Testis (tissue), 3 donors: ENCODE data around the gene CDH22. TPM values are rescaled to one million over a fixed set of nuclear protein-coding genes. Genes with fewer than 3 reads are reported as not detected.

Experiments used
- DNase-seq: peaks from one replicate; pipeline ENCODE4 v3.0.0-alpha.2; 2019
- H3K27ac ChIP-seq, 2 donors: fragments of 200-600 bp; sonication (generic); one replicate each; pipeline ENCODE4 v1.5.1; 2019
- H3K27me3 ChIP-seq: fragments of 200-600 bp; sonication (generic); one replicate; pipeline ENCODE4 v1.5.1; 2019
- H3K36me3 ChIP-seq: fragments of 200-600 bp; sonication (generic); one replicate; pipeline ENCODE4 v1.5.1; 2017; ENCODE audit warnings: low read depth; ENCODE audit errors: missing control alignments
- H3K4me1 ChIP-seq: fragments of 200-600 bp; sonication (generic); one replicate; pipeline ENCODE4 v1.5.1; 2019
- H3K4me3 ChIP-seq, 2 donors: fragments of 200-600 bp; sonication (generic); one replicate each; pipeline ENCODE4 v1.5.1; 2017 to 2019
- H3K9me3 ChIP-seq: fragments of 200-600 bp; sonication (generic); one replicate; pipeline ENCODE4 v1.5.1; 2017
- CTCF ChIP-seq, 3 experiments: fragments of 450-650 bp in 2 of 3; fragments of 200-600 bp in 1 of 3; sonication (generic) in 1 of 3; IDR thresholded peaks; one replicate each; pipeline ENCODE4 v1.5.1; 2016 to 2019; ENCODE audit warnings: antibody characterized with exemption in 3 of 3, mild to moderate bottlenecking in 2 of 3, moderate library complexity in 1 of 3
- POLR2A ChIP-seq: fragments of 450-650 bp; IDR thresholded peaks from one replicate; pipeline ENCODE4 v1.6.1; 2017; ENCODE audit warnings: antibody characterized with exemption, mild to moderate bottlenecking, moderate library complexity
- WGBS, 2 donors: methylation state at CpG; one replicate each; pipeline ENCODE4 v1.1.5; 2018; 5-methylcytosine and 5-hydroxymethylcytosine counted together
- intact Hi-C: fragments of 100-400 bp; cut with DNase I; formaldehyde crosslinking; loops from one replicate; pipeline ENCODE4 v1.15.1; 2023; ENCODE audit warnings: low total_unique reads
- polyA plus RNA-seq: library from polyadenylated mRNA; stranded (reverse); fragments of 350-450 nt; fragmentation: Illumina TruSeq; extraction: RNeasy Lipid Tissue Mini Kit (QIAGEN cat#74804); gene quantifications from one replicate; pipeline ENCODE4 v1.2.3, GENCODE V29; 2014; ENCODE audit warnings: low read depth, low replicate concordance; ENCODE audit not compliant: insufficient read depth
- total RNA-seq, 2 donors: library from RNA; depleted of rRNA; stranded (reverse); fragments of >200 nt; gene quantifications; one replicate each; pipeline ENCODE4 v1.2.3, GENCODE V29; 2016

CDH22 gene
- total and polyA plus RNA-seq, 3 donors from 2014 or later = 1.8 to 2.6 (median 2.6) TPM

GRCh38 chr20:46349035-46349741 is 40.9 kb upstream of the CDH22 start:
- H3K27ac ChIP-seq = peak overlapping the region; percentile 49 to 76
- TF ChIP-seq POLR2A (no peak), CTCF (IDR thresholded peaks at IDR 0.05) (peak; percentile 66 to 79 (median 70))
- WGBS, 2 donors = 36 to 38% methylated on average over 9 to 12 of the region's 12 CpGs
- DNase-seq = peak; percentile 75
- intact Hi-C loops = loop anchor here (10.0 kb wide), 1 partner anchor 214 kb away; no protein-coding TSS in a partner anchor
- H3K4me1 ChIP-seq = peaks cover 26% of the 10 kb centered on the region
- no peak overlapping the region for H3K4me3 ChIP-seq
- no peaks in the 10 kb centered on the region for H3K36me3 ChIP-seq
- H3K27me3 ChIP-seq = no peaks in the 10 kb centered on the region
- H3K9me3 ChIP-seq = no peaks in the 10 kb centered on the region

GRCh38 chr20:46347841-46348803 is 39.8 kb upstream of the CDH22 start:
- no peaks in the 10 kb centered on the region for H3K27me3 ChIP-seq
- DNase-seq = peak; percentile 77
- intact Hi-C loops = loop anchor here (10.0 kb wide), 1 partner anchor 213 kb away; no protein-coding TSS in a partner anchor
- H3K27ac ChIP-seq = peak overlapping the region; percentile 49 to 76
- no peak overlapping the region for H3K4me3 ChIP-seq
- 49 to 52% methylated on average over 15 to 24 of the region's 25 CpGs for WGBS, 2 donors
- no peaks in the 10 kb centered on the region for H3K36me3 ChIP-seq
- H3K9me3 ChIP-seq = no peaks in the 10 kb centered on the region
- H3K4me1 ChIP-seq = peaks cover 26% of the 10 kb centered on the region
- TF ChIP-seq POLR2A = no peak
- no peak for TF ChIP-seq CTCF (IDR thresholded peaks at IDR 0.05)

- H3K9me3 ChIP-seq = no peaks in the 10 kb centered on the region
- no peaks in the 10 kb centered on the region for H3K36me3 ChIP-seq
- intact Hi-C loops = loop anchor here (10.0 kb wide), 1 partner anchor 212 kb away; no protein-coding TSS in a partner anchor
- no peak for DNase-seq
- peaks cover 26% of the 10 kb centered on the region for H3K4me1 ChIP-seq
- no peak overlapping the region for H3K27ac ChIP-seq
- no peaks in the 10 kb centered on the region for H3K27me3 ChIP-seq
- 83 to 91% methylated on average over 8 of the region's 8 CpGs for WGBS, 2 donors
- no peak overlapping the region for H3K4me3 ChIP-seq
- no peak for TF ChIP-seq CTCF (IDR thresholded peaks at IDR 0.05)
- no peak for TF ChIP-seq POLR2A
These were observed 38.5 kb upstream of the CDH22 start for GRCh38 chr20:46346770-46347169.

GRCh38 chr20:46344488-46345162 is 36.3 kb upstream of the CDH22 start:
- no peak overlapping the region for H3K4me3 ChIP-seq
- 63 to 87% methylated on average over 8 of the region's 8 CpGs for WGBS, 2 donors
- no peak for DNase-seq
- H3K4me1 ChIP-seq = peaks cover 14% of the 10 kb centered on the region
- intact Hi-C loops = loop anchor here (10.0 kb wide), 1 partner anchor 210 kb away; no protein-coding TSS in a partner anchor
- H3K9me3 ChIP-seq = no peaks in the 10 kb centered on the region
- TF ChIP-seq POLR2A (no peak), CTCF (IDR thresholded peaks at IDR 0.05) (no peak)
- no peak overlapping the region for H3K27ac ChIP-seq
- no peaks in the 10 kb centered on the region for H3K36me3 ChIP-seq
- no peaks in the 10 kb centered on the region for H3K27me3 ChIP-seq
